Dendritic cell treated with granulocyte-macrophage colony-stimulating factor and Interleukin-4, amounts not matched to agents 40 ng/mL and 50 ng/mL, for 4 days (primary cell): ENCODE results near the gene WRAP73.

ENCODE experiments used
- H3K27ac Mint-ChIP-seq: one replicate; pipeline ENCODE4 v1.8.0; 2022; ENCODE audit warnings: mild to moderate bottlenecking, mixed read lengths
- H3K27me3 Mint-ChIP-seq: one replicate; pipeline ENCODE4 v1.8.0; 2022; ENCODE audit warnings: mild to moderate bottlenecking, mixed read lengths
- H3K36me3 Mint-ChIP-seq: one replicate; pipeline ENCODE4 v1.8.0; 2022; ENCODE audit warnings: low read depth, mixed read lengths
- H3K4me1 Mint-ChIP-seq: one replicate; pipeline ENCODE4 v1.8.0; 2022; ENCODE audit warnings: low read depth, mixed read lengths
- H3K4me3 Mint-ChIP-seq: one replicate; pipeline ENCODE4 v1.8.0; 2022; ENCODE audit warnings: mild to moderate bottlenecking, moderate library complexity, mixed read lengths
- H3K9me3 Mint-ChIP-seq: one replicate; pipeline ENCODE4 v1.8.0; 2022; ENCODE audit warnings: mixed read lengths
- intact Hi-C: fragments of 100-400 bp; cut with micrococcal nuclease; formaldehyde crosslinking; loops from one replicate; pipeline ENCODE4 v1.15.0; 2022

The WRAP73 gene

GRCh38 chr1:3649342-3650247 is at the start of gene WRAP73:
Gene WRAP73, minus strand, starts transcription at chr1:3650103. Its CDS starts 104 bp downstream, at chr1:3649999.
- intact Hi-C loops = loop anchor here (1.0 kb wide), 1 partner anchor 25 kb away; no protein-coding TSS in a partner anchor
- peaks cover 39% of the 10 kb centered on the region for H3K27me3 Mint-ChIP-seq

GRCh38 chr1:3699596-3699995 is 49.7 kb upstream of the WRAP73 start:
- H3K4me1 Mint-ChIP-seq = peaks cover 12% of the 10 kb centered on the region
- intact Hi-C loops = no loop called here
- peaks cover 35% of the 10 kb centered on the region for H3K27me3 Mint-ChIP-seq
- H3K4me3 Mint-ChIP-seq = no peak overlapping the region
- no peaks in the 10 kb centered on the region for H3K9me3 Mint-ChIP-seq
- H3K36me3 Mint-ChIP-seq = no peaks in the 10 kb centered on the region
- H3K27ac Mint-ChIP-seq = no peak overlapping the region

More at GRCh38 chr1:3649342-3650247, at the start of gene WRAP73:
- Mint-ChIP-seq H3K4me3 (peak within 1 kb of the TSS; percentile 81), H3K27ac (peak within 1 kb of the TSS; percentile 76), H3K36me3 (peaks cover 33% of the 10 kb centered on the region), H3K4me1 (peaks cover 35% of the 10 kb centered on the region), H3K9me3 (no peaks in the 10 kb centered on the region)

- no peaks in the 10 kb centered on the region for H3K36me3 Mint-ChIP-seq
- H3K27me3 Mint-ChIP-seq = peaks cover 27% of the 10 kb centered on the region
- intact Hi-C loops = no loop called here
- peaks cover 7% of the 10 kb centered on the region for H3K4me1 Mint-ChIP-seq
- no peak overlapping the region for H3K4me3 Mint-ChIP-seq
- H3K9me3 Mint-ChIP-seq = no peaks in the 10 kb centered on the region
- no peak overlapping the region for H3K27ac Mint-ChIP-seq
Observed at GRCh38 chr1:3698660-3699408, 48.9 kb upstream of the WRAP73 start.

- H3K4me1 Mint-ChIP-seq = peaks cover 7% of the 10 kb centered on the region
- no peaks in the 10 kb centered on the region for H3K36me3 Mint-ChIP-seq
- peaks cover 21% of the 10 kb centered on the region for H3K27me3 Mint-ChIP-seq
- intact Hi-C loops = no loop called here
- no peak overlapping the region for H3K4me3 Mint-ChIP-seq
- no peak overlapping the region for H3K27ac Mint-ChIP-seq
- no peaks in the 10 kb centered on the region for H3K9me3 Mint-ChIP-seq
Observed at GRCh38 chr1:3697810-3698209, 47.9 kb upstream of the WRAP73 start.

- H3K9me3 Mint-ChIP-seq = no peaks in the 10 kb centered on the region
- H3K27ac Mint-ChIP-seq = no peak overlapping the region
- H3K27me3 Mint-ChIP-seq = peaks cover 20% of the 10 kb centered on the region
- H3K4me1 Mint-ChIP-seq = peaks cover 7% of the 10 kb centered on the region
- intact Hi-C loops = no loop called here
- no peaks in the 10 kb centered on the region for H3K36me3 Mint-ChIP-seq
- H3K4me3 Mint-ChIP-seq = no peak overlapping the region
Observed at GRCh38 chr1:3697104-3697503, 47.2 kb upstream of the WRAP73 start.

GRCh38 chr1:3696689-3697088 is 46.8 kb upstream of the WRAP73 start:
- Mint-ChIP-seq H3K9me3 (no peaks in the 10 kb centered on the region), H3K27ac (no peak overlapping the region), H3K27me3 (peaks cover 20% of the 10 kb centered on the region), H3K4me1 (peaks cover 7% of the 10 kb centered on the region), H3K36me3 (no peaks in the 10 kb centered on the region), H3K4me3 (no peak overlapping the region)
- intact Hi-C loops = no loop called here

GRCh38 chr1:3695326-3696217 is 45.7 kb upstream of the WRAP73 start:
- Mint-ChIP-seq H3K9me3 (no peaks in the 10 kb centered on the region), H3K4me3 (peak overlapping the region; percentile 48), H3K27me3 (peaks cover 20% of the 10 kb centered on the region), H3K36me3 (no peaks in the 10 kb centered on the region), H3K27ac (no peak overlapping the region), H3K4me1 (peaks cover 7% of the 10 kb centered on the region)
- intact Hi-C loops = loop anchor here (2.0 kb wide), 1 partner anchor 29 kb away; no protein-coding TSS in a partner anchor

- H3K36me3 Mint-ChIP-seq = no peaks in the 10 kb centered on the region
- H3K4me3 Mint-ChIP-seq = no peak overlapping the region
- peaks cover 7% of the 10 kb centered on the region for H3K4me1 Mint-ChIP-seq
- H3K9me3 Mint-ChIP-seq = no peaks in the 10 kb centered on the region
- peaks cover 16% of the 10 kb centered on the region for H3K27me3 Mint-ChIP-seq
- intact Hi-C loops = no loop called here
- H3K27ac Mint-ChIP-seq = no peak overlapping the region
Observed at GRCh38 chr1:3693321-3693720, 43.4 kb upstream of the WRAP73 start.

GRCh38 chr1:3692598-3692997 is 42.7 kb upstream of the WRAP73 start:
- Mint-ChIP-seq H3K27me3 (peaks cover 17% of the 10 kb centered on the region), H3K36me3 (no peaks in the 10 kb centered on the region), H3K27ac (no peak overlapping the region), H3K4me3 (no peak overlapping the region), H3K4me1 (peaks cover 7% of the 10 kb centered on the region), H3K9me3 (no peaks in the 10 kb centered on the region)
- intact Hi-C loops = no loop called here

- intact Hi-C loops = no loop called here
- H3K4me3 Mint-ChIP-seq = no peak overlapping the region
Observed at GRCh38 chr1:3691421-3692204, 41.7 kb upstream of the WRAP73 start.

GRCh38 chr1:3690282-3691065 is 40.6 kb upstream of the WRAP73 start:
- Mint-ChIP-seq H3K4me1 (peaks cover 2% of the 10 kb centered on the region), H3K27me3 (peaks cover 5% of the 10 kb centered on the region), H3K9me3 (no peaks in the 10 kb centered on the region), H3K27ac (no peak overlapping the region), H3K36me3 (no peaks in the 10 kb centered on the region), H3K4me3 (no peak overlapping the region)
- intact Hi-C loops = no loop called here

More at GRCh38 chr1:3691421-3692204, 41.7 kb upstream of the WRAP73 start:
- Mint-ChIP-seq H3K4me1 (peaks cover 7% of the 10 kb centered on the region), H3K9me3 (no peaks in the 10 kb centered on the region), H3K27me3 (peaks cover 13% of the 10 kb centered on the region), H3K27ac (no peak overlapping the region), H3K36me3 (no peaks in the 10 kb centered on the region)

- intact Hi-C loops = no loop called here
- Mint-ChIP-seq H3K36me3 (no peaks in the 10 kb centered on the region), H3K4me3 (no peak overlapping the region), H3K27ac (no peak overlapping the region), H3K4me1 (no peaks in the 10 kb centered on the region), H3K9me3 (no peaks in the 10 kb centered on the region), H3K27me3 (peaks cover 4% of the 10 kb centered on the region)
Observed at GRCh38 chr1:3689138-3689750, 39.3 kb upstream of the WRAP73 start.
